ENCODE measurements around the gene SLC35B4. TPM values are rescaled to one million over a fixed set of nuclear protein-coding genes. Genes with fewer than 3 reads are reported as not detected.

Gene SLC35B4
- total RNA-seq, 2 donors from 2014 or later, result 4.9 to 11.5 TPM

GRCh38 chr7:134318443-134318842 is 1.7 kb upstream of the SLC35B4 start:
- no peak for TF ChIP-seq CTCF (IDR thresholded peaks at IDR 0.05)
- TF ChIP-seq POLR2A (IDR thresholded peaks at IDR 0.05), result no peak
- ATAC-seq (no peak), DNase-seq (no peak)
- Histone ChIP-seq H3K27me3 (no peaks in the 10 kb centered on the region), H3K9me3 (no peaks in the 10 kb centered on the region), H3K36me3 (replicated peaks in 1 of 2; ENCODE audit: insufficient read depth in 1 of 2, low read depth in 2 of 2) (no peaks in the 10 kb centered on the region), H3K4me3 (no peak overlapping the region), H3K27ac (no peak overlapping the region), H3K4me1 (peaks cover 7% of the 10 kb centered on the region)
- intact Hi-C loops (cut with DNase I), result no loop called here

GRCh38 chr7:134317434-134317833 is 704 bp upstream of the SLC35B4 start:
- ATAC-seq, result no peak
- no peak for DNase-seq
- intact Hi-C loops (cut with DNase I), result no loop called here
- no peaks in the 10 kb centered on the region for H3K27me3 ChIP-seq
- no peaks in the 10 kb centered on the region for H3K9me3 ChIP-seq
- H3K4me3 ChIP-seq, result no peak overlapping the region
- TF ChIP-seq CTCF (IDR thresholded peaks at IDR 0.05) (no peak), POLR2A (IDR thresholded peaks at IDR 0.05) (no peak)
- WGBS, 2 donors, result 54 to 60% methylated on average over 7 of the region's 7 CpGs
- no peaks in the 10 kb centered on the region for H3K36me3 ChIP-seq (replicated peaks in 1 of 2; ENCODE audit: insufficient read depth in 1 of 2, low read depth in 2 of 2)
- peak overlapping the region in 2 of 4 donors; percentile 75 to 83 for H3K27ac ChIP-seq
- H3K4me1 ChIP-seq, result peaks cover 7% of the 10 kb centered on the region

GRCh38 chr7:134315679-134316538 is 821 bp downstream of the SLC35B4 start:
- Histone ChIP-seq H3K27me3 (no peaks in the 10 kb centered on the region), H3K27ac (peak overlapping the region in 3 of 4 donors; percentile 55 to 83 (median 75)), H3K36me3 (replicated peaks in 1 of 2; ENCODE audit: insufficient read depth in 1 of 2, low read depth in 2 of 2) (no peaks in the 10 kb centered on the region), H3K4me3 (peak overlapping the region; percentile 71 to 99), H3K9me3 (no peaks in the 10 kb centered on the region), H3K4me1 (peaks cover 7% of the 10 kb centered on the region)
- intact Hi-C loops (cut with DNase I), result no loop called here
- ATAC-seq (no peak), DNase-seq (peak in 1 of 4 donors; percentile 16)
- WGBS, 2 donors, result 18 to 19% methylated on average over 19 to 20 of the region's 20 CpGs
- TF ChIP-seq CTCF (IDR thresholded peaks at IDR 0.05) (no peak), POLR2A (IDR thresholded peaks at IDR 0.05) (no peak)

- DNase-seq (no peak), ATAC-seq (no peak)
Measured at GRCh38 chr7:134313543-134313942, 3.2 kb downstream of the SLC35B4 start.

More at GRCh38 chr7:134313543-134313942, 3.2 kb downstream of the SLC35B4 start:
- no peak for TF ChIP-seq CTCF (IDR thresholded peaks at IDR 0.05)
- no peak for TF ChIP-seq POLR2A (IDR thresholded peaks at IDR 0.05)
- H3K4me1 ChIP-seq, result peaks cover 7% of the 10 kb centered on the region
- WGBS, 2 donors, result 83 to 86% methylated on average over 1 of the region's 1 CpG
- no peaks in the 10 kb centered on the region for H3K27me3 ChIP-seq
- intact Hi-C loops (cut with DNase I), result no loop called here
- H3K36me3 ChIP-seq (replicated peaks in 1 of 2; ENCODE audit: insufficient read depth in 1 of 2, low read depth in 2 of 2), result no peaks in the 10 kb centered on the region
- H3K27ac ChIP-seq, result no peak overlapping the region
- no peaks in the 10 kb centered on the region for H3K9me3 ChIP-seq
- no peak overlapping the region for H3K4me3 ChIP-seq

Data from body of pancreas (tissue), 4 donors.